ENCODE measurements around the gene EMB. TPM values are rescaled to one million over a fixed set of nuclear protein-coding genes. Genes with fewer than 3 reads are reported as not detected.

EMB gene
- total and polyA plus RNA-seq, 2 of the 8 experiments (the other 6 are each of a cell fraction or from before 2014, with no cell fraction given) = 29.3 to 48.4 TPM

- DNase-seq (ENCODE audit: low read depth in 1 of 2, low spot score in 2 of 2) (no peak), FAIRE-seq (no peak)
- H3K4me2 ChIP-seq (ENCODE audit: insufficient read depth in 1 of 2, low read depth in 2 of 2, low read length in 2 of 2) = no peak overlapping the region
- H2BK20ac ChIP-seq (ENCODE audit: low read length) = no peak overlapping the region
- no peaks in the 10 kb centered on the region; a peak in 1 of 7 replicates for H3K4me1 ChIP-seq (replicated peaks in 1 of 4; ENCODE audit: control insufficient read depth in 3 of 4, insufficient read depth in 4 of 4, low read length in 3 of 4)
- no peak overlapping the region for H4K5ac ChIP-seq (ENCODE audit: insufficient read length, low read depth, low read length)
- no peak overlapping the region for H2AK5ac ChIP-seq (ENCODE audit: low read depth, low read length)
- H4K8ac ChIP-seq (ENCODE audit: extremely low read depth, insufficient read depth, low read length) = no peak overlapping the region
- no peak overlapping the region for H2BK15ac ChIP-seq (ENCODE audit: low read length)
- H4K91ac ChIP-seq (replicated peaks; ENCODE audit: insufficient read length, low read length) = no peak overlapping the region
- 88% methylated on average over 1 of the region's 1 CpG; no CpG with 5 or more reads in 1 of the 2 experiments for WGBS, 2 experiments (ENCODE audit: extremely low coverage in 1 of 2, insufficient coverage in 1 of 2, insufficient read length in 1 of 2, insufficient replicate concordance in 2 of 2, low coverage in 1 of 2, low lambda C conversion rate in 2 of 2, missing lambda C conversion rate in 1 of 2)
- no peak overlapping the region for H2AFZ ChIP-seq (ENCODE audit: low read length)
- no peaks in the 10 kb centered on the region for H3K27me3 ChIP-seq (replicated peaks in 1 of 4; ENCODE audit: control insufficient read depth in 3 of 4, extremely low read depth in 1 of 4, insufficient read depth in 3 of 4, low read length in 3 of 4)
- no peaks in the 10 kb centered on the region; a peak in 1 of 8 replicates for H3K36me3 ChIP-seq (ENCODE audit: control insufficient read depth in 2 of 4, insufficient read depth in 4 of 4, low read length in 3 of 4)
- H3K4me3 ChIP-seq (ENCODE audit: extremely low read depth in 1 of 4, insufficient read depth in 2 of 4, low read depth in 3 of 4, low read length in 4 of 4) = no peak overlapping the region
- H3K23ac ChIP-seq (ENCODE audit: insufficient read length) = no peak overlapping the region
- no peak overlapping the region for H3K18ac ChIP-seq (ENCODE audit: extremely low read depth, low read length)
- no peak overlapping the region for H3K4ac ChIP-seq (replicated peaks; ENCODE audit: insufficient read length, low read depth, low read length)
- no peaks in the 10 kb centered on the region for H4K20me1 ChIP-seq (replicated peaks in 1 of 2; ENCODE audit: control insufficient read depth in 1 of 2, insufficient read depth in 2 of 2, low read length in 2 of 2)
- no peak overlapping the region for H2BK120ac ChIP-seq (replicated peaks; ENCODE audit: low read depth, low read length)
- no peaks in the 10 kb centered on the region for H3K79me2 ChIP-seq (ENCODE audit: control insufficient read depth in 1 of 2, insufficient read depth in 2 of 2, low read length in 2 of 2)
- ChIA-PET POLR2A (ENCODE audit: partially characterized antibody) (no interaction called here), CTCF (ENCODE audit: partially characterized antibody) (no interaction called here)
- no peaks in the 10 kb centered on the region for H3K23me2 ChIP-seq (ENCODE audit: low read depth, low read length)
- no peak overlapping the region for H3K27ac ChIP-seq (ENCODE audit: low read depth, low read length)
- no peak overlapping the region for H3K14ac ChIP-seq (ENCODE audit: insufficient read length)
- no peak overlapping the region for H2BK5ac ChIP-seq (ENCODE audit: low read depth, low read length)
- no peak overlapping the region for H3K56ac ChIP-seq (replicated peaks; ENCODE audit: insufficient read length, low read depth, low read length)
- H3K9me3 ChIP-seq (ENCODE audit: insufficient read depth in 2 of 2, low read depth in 1 of 2, low read length in 1 of 2) = no peaks in the 10 kb centered on the region
- H3K79me1 ChIP-seq (ENCODE audit: low read depth, low read length) = no peaks in the 10 kb centered on the region
- H2BK12ac ChIP-seq (ENCODE audit: low read depth, low read length) = no peak overlapping the region
- H3K9ac ChIP-seq (replicated peaks in 1 of 4; ENCODE audit: extremely low read depth in 1 of 4, low read depth in 3 of 4, low read length in 3 of 4) = no peak overlapping the region
- TF ChIP-seq SIX5 (IDR thresholded peaks at IDR 0.05; ENCODE audit: low read depth, low read length) = no peak
- TF ChIP-seq EZH2 (IDR thresholded peaks at IDR 0.05; ENCODE audit: low read depth, low read length, severe bottlenecking) = no peak
- TF ChIP-seq SP1 (IDR thresholded peaks at IDR 0.05; ENCODE audit: low read depth, low read length) = no peak
- no peak for TF ChIP-seq CTCF (IDR thresholded peaks at IDR 0.05; ENCODE audit: control extremely low read depth in 1 of 3, insufficient read depth in 1 of 3, low read depth in 1 of 3, low read length in 3 of 3)
- TF ChIP-seq HDAC2 (IDR thresholded peaks at IDR 0.05; ENCODE audit: borderline replicate concordance in 1 of 2, low read depth in 2 of 2, low read length in 2 of 2) = no peak
- TF ChIP-seq FOSL1 (IDR thresholded peaks at IDR 0.05; ENCODE audit: insufficient read depth, low read depth, low read length) = no peak
- TF ChIP-seq NRF1 (IDR thresholded peaks at IDR 0.05; ENCODE audit: low read depth, low read length) = no peak
- TF ChIP-seq TEAD4 (IDR thresholded peaks at IDR 0.05; ENCODE audit: low read depth, low read length) = no peak
- TF ChIP-seq USF2 (IDR thresholded peaks at IDR 0.05; ENCODE audit: low read length) = no peak
- TF ChIP-seq JUN (IDR thresholded peaks at IDR 0.05; ENCODE audit: low read depth, low read length) = no peak
- no peak for TF ChIP-seq EGR1 (IDR thresholded peaks at IDR 0.05; ENCODE audit: borderline replicate concordance, low read depth, low read length)
Observed at GRCh38 chr5:50406877-50407276, 34.2 kb downstream of the EMB start.

All from H1 (cell line).